ENCODE results near the gene IRX4. TPM values are rescaled to one million over a fixed set of nuclear protein-coding genes. Genes with fewer than 3 reads are reported as not detected.

Gene IRX4
- 1.4 TPM in 1 of 2 replicates, not detected in the other for total RNA-seq

GRCh38 chr5:1882337-1883119 is at the start of gene IRX4:
TSS of gene IRX4 (minus strand) at chr5:1882925. CDS start at chr5:1882647, 278 bp downstream.

Other genes starting within 250 kb of the IRX4 start
- 41.5 and 46.0 TPM in 2 replicates for gene MRPL36, start 83.1 kb downstream of the IRX4 start, total RNA-seq
- 42.6 and 77.8 TPM in 2 replicates for gene NDUFS6, start 81.5 kb downstream of the IRX4 start, total RNA-seq